ENCODE results near the gene TFB1M.

DNA sequence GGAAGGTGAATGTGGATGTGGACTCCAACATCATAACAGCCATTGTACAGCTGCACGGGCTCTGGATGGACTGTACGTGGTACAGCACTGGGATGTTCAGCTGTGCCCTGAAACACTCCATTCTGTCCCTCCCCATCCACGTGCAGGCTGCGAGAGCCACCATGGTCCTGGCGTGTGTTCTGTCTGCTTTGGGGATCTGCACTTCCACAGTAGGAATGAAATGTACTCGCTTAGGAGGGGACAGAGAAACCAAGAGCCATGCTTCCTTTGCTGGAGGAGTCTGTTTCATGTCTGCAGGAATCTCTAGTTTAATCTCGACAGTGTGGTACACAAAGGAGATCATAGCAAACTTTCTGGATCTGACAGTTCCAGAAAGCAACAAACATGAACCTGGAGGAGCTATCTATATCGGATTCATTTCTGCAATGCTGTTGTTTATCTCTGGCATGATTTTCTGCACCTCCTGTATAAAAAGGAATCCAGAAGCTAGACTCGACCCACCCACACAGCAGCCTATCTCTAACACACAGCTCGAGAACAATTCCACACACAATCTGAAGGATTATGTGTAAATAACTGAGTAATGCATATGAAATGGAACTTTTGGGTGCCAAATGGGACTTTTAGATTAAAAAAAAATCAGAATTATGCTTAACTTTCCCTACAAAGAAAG is 38.3 kb downstream of the TFB1M start:
- TF ChIP-seq, protein P1, sequence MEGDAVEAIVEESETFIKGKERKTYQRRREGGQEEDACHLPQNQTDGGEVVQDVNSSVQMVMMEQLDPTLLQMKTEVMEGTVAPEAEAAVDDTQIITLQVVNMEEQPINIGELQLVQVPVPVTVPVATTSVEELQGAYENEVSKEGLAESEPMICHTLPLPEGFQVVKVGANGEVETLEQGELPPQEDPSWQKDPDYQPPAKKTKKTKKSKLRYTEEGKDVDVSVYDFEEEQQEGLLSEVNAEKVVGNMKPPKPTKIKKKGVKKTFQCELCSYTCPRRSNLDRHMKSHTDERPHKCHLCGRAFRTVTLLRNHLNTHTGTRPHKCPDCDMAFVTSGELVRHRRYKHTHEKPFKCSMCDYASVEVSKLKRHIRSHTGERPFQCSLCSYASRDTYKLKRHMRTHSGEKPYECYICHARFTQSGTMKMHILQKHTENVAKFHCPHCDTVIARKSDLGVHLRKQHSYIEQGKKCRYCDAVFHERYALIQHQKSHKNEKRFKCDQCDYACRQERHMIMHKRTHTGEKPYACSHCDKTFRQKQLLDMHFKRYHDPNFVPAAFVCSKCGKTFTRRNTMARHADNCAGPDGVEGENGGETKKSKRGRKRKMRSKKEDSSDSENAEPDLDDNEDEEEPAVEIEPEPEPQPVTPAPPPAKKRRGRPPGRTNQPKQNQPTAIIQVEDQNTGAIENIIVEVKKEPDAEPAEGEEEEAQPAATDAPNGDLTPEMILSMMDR (IDR thresholded peaks at IDR 0.05), result no peak
- TF ChIP-seq POLR2A (IDR thresholded peaks at IDR 0.05), result no peak
